Prostate gland (tissue), 2 donors: ENCODE measurements around the gene CCDC195.

ENCODE experiments used
- POLR2A ChIP-seq: fragments of 450-650 bp; IDR thresholded peaks from one replicate; pipeline ENCODE4 v1.6.1; 2016; ENCODE audit warnings: antibody characterized with exemption, mild to moderate bottlenecking
- POLR2AphosphoS5 ChIP-seq: sonication (generic); formaldehyde crosslinking; IDR thresholded peaks from one replicate; pipeline ENCODE4 v1.6.1; 2017; ENCODE audit warnings: antibody characterized with exemption
- TF ChIP-seq, protein P1 (sequence below), 4 experiments: fragments of 200-600 bp in 2 of 4; fragments of 450-650 bp in 2 of 4; sonication (generic) in 2 of 4; IDR thresholded peaks; 1 replicate in 3 of 4; 2 replicates in 1 of 4; pipeline ENCODE4 v1.5.1; 2016 to 2019; ENCODE audit warnings: antibody characterized with exemption in 4 of 4, mild to moderate bottlenecking in 2 of 4, moderate library complexity in 2 of 4

DNA sequence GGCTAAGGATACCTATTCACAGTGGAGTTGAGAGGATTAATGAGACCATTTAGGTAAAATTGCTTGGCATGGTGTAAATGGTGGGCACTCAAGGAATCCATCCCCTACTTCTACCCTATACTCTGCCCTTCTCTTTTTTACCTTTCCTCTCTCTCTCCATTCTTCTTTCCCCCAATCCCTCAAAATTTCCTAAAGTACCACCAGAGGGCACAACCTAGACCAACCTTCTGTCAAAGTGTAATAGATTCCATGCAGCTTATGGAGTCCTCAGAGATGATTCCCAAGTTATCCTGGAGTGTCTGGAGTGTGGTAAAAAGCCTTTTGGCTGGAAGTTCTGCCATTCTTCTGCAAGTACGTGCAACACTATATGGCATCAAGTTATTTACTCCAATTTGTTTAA is 33.0 kb upstream of the CCDC195 start:
- no peak for TF ChIP-seq POLR2A
- TF ChIP-seq, protein P1, sequence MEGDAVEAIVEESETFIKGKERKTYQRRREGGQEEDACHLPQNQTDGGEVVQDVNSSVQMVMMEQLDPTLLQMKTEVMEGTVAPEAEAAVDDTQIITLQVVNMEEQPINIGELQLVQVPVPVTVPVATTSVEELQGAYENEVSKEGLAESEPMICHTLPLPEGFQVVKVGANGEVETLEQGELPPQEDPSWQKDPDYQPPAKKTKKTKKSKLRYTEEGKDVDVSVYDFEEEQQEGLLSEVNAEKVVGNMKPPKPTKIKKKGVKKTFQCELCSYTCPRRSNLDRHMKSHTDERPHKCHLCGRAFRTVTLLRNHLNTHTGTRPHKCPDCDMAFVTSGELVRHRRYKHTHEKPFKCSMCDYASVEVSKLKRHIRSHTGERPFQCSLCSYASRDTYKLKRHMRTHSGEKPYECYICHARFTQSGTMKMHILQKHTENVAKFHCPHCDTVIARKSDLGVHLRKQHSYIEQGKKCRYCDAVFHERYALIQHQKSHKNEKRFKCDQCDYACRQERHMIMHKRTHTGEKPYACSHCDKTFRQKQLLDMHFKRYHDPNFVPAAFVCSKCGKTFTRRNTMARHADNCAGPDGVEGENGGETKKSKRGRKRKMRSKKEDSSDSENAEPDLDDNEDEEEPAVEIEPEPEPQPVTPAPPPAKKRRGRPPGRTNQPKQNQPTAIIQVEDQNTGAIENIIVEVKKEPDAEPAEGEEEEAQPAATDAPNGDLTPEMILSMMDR (IDR thresholded peaks at IDR 0.05), result no peak
- TF ChIP-seq POLR2AphosphoS5, result no peak
